Gastroesophageal sphincter (tissue), 3 donors: ENCODE data around the gene TENT5C.

ENCODE experiments used
- CTCF ChIP-seq, 4 experiments: fragments of 200-600 bp in 2 of 4; fragments of 450-650 bp in 2 of 4; sonication (generic) in 1 of 4; IDR thresholded peaks; one replicate each; pipeline ENCODE4 v1.5.1; 2017 to 2019; ENCODE audit warnings: antibody characterized with exemption in 4 of 4, mild to moderate bottlenecking in 2 of 4, moderate library complexity in 2 of 4
- EP300 ChIP-seq: sonication (generic); formaldehyde crosslinking; IDR thresholded peaks from one replicate; pipeline ENCODE4 v1.6.1; 2017; ENCODE audit warnings: antibody characterized with exemption, mild to moderate bottlenecking
- POLR2A ChIP-seq, 2 donors: fragments of 450-650 bp; IDR thresholded peaks; one replicate each; pipeline ENCODE4 v1.6.1; 2017; ENCODE audit warnings: antibody characterized with exemption in 2 of 2, mild to moderate bottlenecking in 2 of 2, moderate library complexity in 1 of 2
- POLR2AphosphoS5 ChIP-seq: sonication (generic); formaldehyde crosslinking; IDR thresholded peaks from one replicate; pipeline ENCODE4 v1.6.1; 2017; ENCODE audit warnings: antibody characterized with exemption

GRCh38 chr1:117646956-117647355, 41.1 kb downstream of the TENT5C start:
- TF ChIP-seq POLR2AphosphoS5 (no peak), CTCF (IDR thresholded peaks at IDR 0.05) (no peak), POLR2A (IDR thresholded peaks at IDR 0.05) (no peak), EP300 (no peak)
